GM15510 (cell line): ENCODE measurements around the gene DELE1.

Source experiments
- POLR2A ChIP-seq: IDR thresholded peaks from 3 replicates; pipeline ENCODE4 v1.6.1; 2011; ENCODE audit warnings: borderline replicate concordance; ENCODE audit not compliant: insufficient read length; ENCODE audit errors: extremely low read depth

The DELE1 gene

GRCh38 chr5:141880961-141881801 is 42.5 kb upstream of the DELE1 start:
- TF ChIP-seq POLR2A = no peak

- no peak for TF ChIP-seq POLR2A
Observed at GRCh38 chr5:141881886-141882285, 41.8 kb upstream of the DELE1 start.

- TF ChIP-seq POLR2A = no peak
Observed at GRCh38 chr5:141882594-141883183, 41.0 kb upstream of the DELE1 start.

- TF ChIP-seq POLR2A = no peak
Observed at GRCh38 chr5:141883184-141883891, 40.3 kb upstream of the DELE1 start.

- no peak for TF ChIP-seq POLR2A
Observed at GRCh38 chr5:141883892-141884318, 39.8 kb upstream of the DELE1 start.

GRCh38 chr5:141889282-141889871 is 34.3 kb upstream of the DELE1 start:
- TF ChIP-seq POLR2A = no peak

GRCh38 chr5:141897425-141897824 is 26.2 kb upstream of the DELE1 start:
- no peak for TF ChIP-seq POLR2A

GRCh38 chr5:141898448-141899049 is 25.1 kb upstream of the DELE1 start:
- no peak for TF ChIP-seq POLR2A

- TF ChIP-seq POLR2A = no peak
Observed at GRCh38 chr5:141902015-141902814, 21.5 kb upstream of the DELE1 start.

GRCh38 chr5:141903261-141903660 is 20.4 kb upstream of the DELE1 start:
- TF ChIP-seq POLR2A = no peak

- TF ChIP-seq POLR2A = no peak
Observed at GRCh38 chr5:141904551-141904950, 19.1 kb upstream of the DELE1 start.

- TF ChIP-seq POLR2A = no peak
Observed at GRCh38 chr5:141906517-141906916, 17.2 kb upstream of the DELE1 start.

- TF ChIP-seq POLR2A = no peak
Observed at GRCh38 chr5:141906972-141907371, 16.7 kb upstream of the DELE1 start.

GRCh38 chr5:141908796-141909195 is 14.9 kb upstream of the DELE1 start:
- TF ChIP-seq POLR2A = no peak
